ENCODE results near the gene SEPTIN2. TPM values are rescaled to one million over a fixed set of nuclear protein-coding genes. Genes with fewer than 3 reads are reported as not detected.

Gene SEPTIN2
- total and polyA plus RNA-seq, 10 of the 15 experiments (the other 5 are each of a cell fraction or from before 2014, with no cell fraction given), result 169 to 474 (median 269) TPM

DNA sequence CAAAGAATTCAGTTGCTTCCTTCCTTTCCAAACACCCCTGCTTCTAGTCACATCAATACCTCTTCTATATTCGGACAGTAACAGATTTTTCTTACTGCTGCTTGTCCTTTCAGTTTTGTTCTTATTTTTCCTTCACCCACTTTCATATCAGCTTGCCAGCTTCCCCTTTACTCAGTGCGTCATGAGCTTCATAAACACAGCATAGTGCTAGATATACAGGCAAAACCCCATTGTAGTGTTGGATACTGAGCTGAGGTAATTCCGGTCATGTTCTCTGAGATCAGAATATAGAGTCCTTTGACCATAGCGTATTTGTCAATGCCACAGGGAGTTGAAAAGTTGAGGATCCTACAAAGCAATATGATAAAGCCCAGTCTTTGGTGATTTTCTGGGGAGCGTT is 42.7 kb downstream of the SEPTIN2 start:
- H3K4me3 ChIP-seq, result peak overlapping the region; percentile 91
- H3K4me2 ChIP-seq (ENCODE audit: control insufficient read depth, insufficient read depth), result peak overlapping the region; percentile 88
- POLR2A ChIA-PET, result interaction anchor here (0.7 to 3.8 kb wide), 12 partner anchors 8 to 155 kb away, joined by 3 to 58 read pairs (median 6); partner anchors contain the start of genes HDLBP and SEPTIN2
- H4K20me1 ChIP-seq (ENCODE audit: control insufficient read depth, insufficient read depth), result no peaks in the 10 kb centered on the region
- peak; percentile 81 for FAIRE-seq
- H2AFZ ChIP-seq (ENCODE audit: control insufficient read depth, low read depth, low read length), result no peak overlapping the region
- ATAC-seq, result peak; percentile 73
- WGBS (ENCODE audit: insufficient coverage, insufficient replicate concordance, low lambda C conversion rate, missing lambda C conversion rate), result 1% methylated on average over 5 of the region's 5 CpGs
- peak overlapping the region; percentile 64 for H3K27ac ChIP-seq (ENCODE audit: control insufficient read depth, insufficient read depth)
- no peaks in the 10 kb centered on the region for H3K9me3 ChIP-seq (replicated peaks; ENCODE audit: control insufficient read depth, insufficient read depth, low read length)
- H3K79me2 ChIP-seq (ENCODE audit: control insufficient read depth, insufficient read depth, low read length), result peaks cover 62% of the 10 kb centered on the region
- H3K4me1 ChIP-seq (ENCODE audit: control insufficient read depth, insufficient read depth, low read length), result peaks cover 18% of the 10 kb centered on the region
- no TSS peak for BruUV-seq (replicated peaks)
- peak overlapping the region; percentile 80; the same call in 1 of the 2 replicates for H3K9ac ChIP-seq (ENCODE audit: control insufficient read depth, insufficient read depth, low read length)
- intact Hi-C loops (cut with micrococcal nuclease; ENCODE audit: unreplicated experiment), result loop anchor here (1.0 to 10.0 kb wide), 5 partner anchors 16 to 524 kb away; partner anchors contain the start of gene STK25
- RAD21 ChIA-PET (ENCODE audit: unreplicated experiment), result interaction anchor here (0.6 to 8.0 kb wide), 22 partner anchors 10 to 520 kb away, joined by 3 to 98 read pairs (median 4); partner anchors contain the start of genes DTYMK, HDLBP and SEPTIN2
- DNase-seq (ENCODE audit: low read depth, low spot score), result peak; percentile 85
- CTCF ChIA-PET, result interaction anchor here (0.9 to 4.8 kb wide), 15 partner anchors 8 to 520 kb away, joined by 3 to 88 read pairs (median 6); partner anchors contain the start of genes HDLBP and SEPTIN2
- H3K27me3 ChIP-seq (replicated peaks in 1 of 2; ENCODE audit: control insufficient read depth in 2 of 2, insufficient read depth in 2 of 2, low read length in 1 of 2), result no peaks in the 10 kb centered on the region
- peaks cover 0 to 5% of the 10 kb centered on the region in 2 experiments; a peak in 3 of 4 replicates for H3K36me3 ChIP-seq (ENCODE audit: control insufficient read depth in 2 of 2, insufficient read depth in 2 of 2, low read length in 1 of 2)
- SMC1A ChIA-PET (ENCODE audit: uncharacterized antibody, unreplicated experiment), result interaction anchor here (0.8 to 12.9 kb wide), 24 partner anchors 10 to 272 kb away, joined by 3 to 239 read pairs (median 3); partner anchors contain the start of gene PASK
- in situ Hi-C loops (cut with MboI), result no loop called here
- TF ChIP-seq ZBED1 (IDR thresholded peaks at IDR 0.05; ENCODE audit: borderline replicate concordance) (peak; percentile 65; the same call in 1 of the 2 replicates), CBFB (IDR thresholded peaks at IDR 0.05; ENCODE audit: low read depth) (no peak), SMC3 (IDR thresholded peaks at IDR 0.05; ENCODE audit: borderline replicate concordance, low read length) (peak; percentile 22; the same call in 1 of the 2 replicates), EP300 (IDR thresholded peaks at IDR 0.05; ENCODE audit: borderline replicate concordance in 1 of 2, control insufficient read depth in 1 of 2, low read depth in 2 of 2, low read length in 2 of 2) (peak in 1 of 2 experiments; percentile 74; a peak in 2 of 4 replicates), NR2F1 (conservative IDR thresholded peaks at IDR 0.05) (no peak), FOXK2 (IDR thresholded peaks at IDR 0.05) (peak; percentile 22), ASH2L (IDR thresholded peaks at IDR 0.05; ENCODE audit: borderline replicate concordance, low read depth) (no peak), SIN3A (IDR thresholded peaks at IDR 0.05; ENCODE audit: low read depth, low read length) (no peak; the same call in none of the 2 replicates), SMARCA5 (IDR thresholded peaks at IDR 0.05) (no peak), GABPA (IDR thresholded peaks at IDR 0.05; ENCODE audit: low read depth) (peak; percentile 55; the same call in 1 of the 2 replicates), ETV6 (conservative IDR thresholded peaks at IDR 0.05 in 1 of 2, IDR thresholded peaks at IDR 0.05 in 1 of 2; ENCODE audit: borderline replicate concordance in 1 of 2, low read depth in 1 of 2) (peak in 1 of 2 experiments; percentile 69; a peak in 1 of 4 replicates), IKZF2 (IDR thresholded peaks at IDR 0.05) (peak; percentile 78 to 79; a peak in 3 of 4 replicates), TARDBP (IDR thresholded peaks at IDR 0.05; ENCODE audit: borderline replicate concordance) (no peak), BHLHE40 (IDR thresholded peaks at IDR 0.05; ENCODE audit: borderline replicate concordance in 1 of 2, low read depth in 2 of 2, low read length in 1 of 2) (peak in 1 of 2 experiments; percentile 45; a peak in 1 of 4 replicates), POLR2AphosphoS5 (IDR thresholded peaks at IDR 0.05; ENCODE audit: low read length) (0 out of 2 replicates have a peak, but pooled peaks have one; percentile 44), IRF4 (IDR thresholded peaks at IDR 0.05; ENCODE audit: low read depth, low read length) (peak; percentile 55; the same call in 1 of the 2 replicates), SPI1 (IDR thresholded peaks at IDR 0.05; ENCODE audit: borderline replicate concordance, insufficient read depth, low read depth, low read length) (peak; percentile 59; the same call in 1 of the 2 replicates), CREM (IDR thresholded peaks at IDR 0.05; ENCODE audit: low read depth) (peak; percentile 87)
- TF ChIP-seq, protein P1, sequence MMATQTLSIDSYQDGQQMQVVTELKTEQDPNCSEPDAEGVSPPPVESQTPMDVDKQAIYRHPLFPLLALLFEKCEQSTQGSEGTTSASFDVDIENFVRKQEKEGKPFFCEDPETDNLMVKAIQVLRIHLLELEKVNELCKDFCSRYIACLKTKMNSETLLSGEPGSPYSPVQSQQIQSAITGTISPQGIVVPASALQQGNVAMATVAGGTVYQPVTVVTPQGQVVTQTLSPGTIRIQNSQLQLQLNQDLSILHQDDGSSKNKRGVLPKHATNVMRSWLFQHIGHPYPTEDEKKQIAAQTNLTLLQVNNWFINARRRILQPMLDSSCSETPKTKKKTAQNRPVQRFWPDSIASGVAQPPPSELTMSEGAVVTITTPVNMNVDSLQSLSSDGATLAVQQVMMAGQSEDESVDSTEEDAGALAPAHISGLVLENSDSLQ (IDR thresholded peaks at IDR 0.05), result peak; percentile 64
- TF ChIP-seq, protein P2, sequence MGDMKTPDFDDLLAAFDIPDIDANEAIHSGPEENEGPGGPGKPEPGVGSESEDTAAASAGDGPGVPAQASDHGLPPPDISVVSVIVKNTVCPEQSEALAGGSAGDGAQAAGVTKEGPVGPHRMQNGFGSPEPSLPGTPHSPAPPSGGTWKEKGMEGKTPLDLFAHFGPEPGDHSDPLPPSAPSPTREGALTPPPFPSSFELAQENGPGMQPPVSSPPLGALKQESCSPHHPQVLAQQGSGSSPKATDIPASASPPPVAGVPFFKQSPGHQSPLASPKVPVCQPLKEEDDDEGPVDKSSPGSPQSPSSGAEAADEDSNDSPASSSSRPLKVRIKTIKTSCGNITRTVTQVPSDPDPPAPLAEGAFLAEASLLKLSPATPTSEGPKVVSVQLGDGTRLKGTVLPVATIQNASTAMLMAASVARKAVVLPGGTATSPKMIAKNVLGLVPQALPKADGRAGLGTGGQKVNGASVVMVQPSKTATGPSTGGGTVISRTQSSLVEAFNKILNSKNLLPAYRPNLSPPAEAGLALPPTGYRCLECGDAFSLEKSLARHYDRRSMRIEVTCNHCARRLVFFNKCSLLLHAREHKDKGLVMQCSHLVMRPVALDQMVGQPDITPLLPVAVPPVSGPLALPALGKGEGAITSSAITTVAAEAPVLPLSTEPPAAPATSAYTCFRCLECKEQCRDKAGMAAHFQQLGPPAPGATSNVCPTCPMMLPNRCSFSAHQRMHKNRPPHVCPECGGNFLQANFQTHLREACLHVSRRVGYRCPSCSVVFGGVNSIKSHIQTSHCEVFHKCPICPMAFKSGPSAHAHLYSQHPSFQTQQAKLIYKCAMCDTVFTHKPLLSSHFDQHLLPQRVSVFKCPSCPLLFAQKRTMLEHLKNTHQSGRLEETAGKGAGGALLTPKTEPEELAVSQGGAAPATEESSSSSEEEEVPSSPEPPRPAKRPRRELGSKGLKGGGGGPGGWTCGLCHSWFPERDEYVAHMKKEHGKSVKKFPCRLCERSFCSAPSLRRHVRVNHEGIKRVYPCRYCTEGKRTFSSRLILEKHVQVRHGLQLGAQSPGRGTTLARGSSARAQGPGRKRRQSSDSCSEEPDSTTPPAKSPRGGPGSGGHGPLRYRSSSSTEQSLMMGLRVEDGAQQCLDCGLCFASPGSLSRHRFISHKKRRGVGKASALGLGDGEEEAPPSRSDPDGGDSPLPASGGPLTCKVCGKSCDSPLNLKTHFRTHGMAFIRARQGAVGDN (IDR thresholded peaks at IDR 0.05), result peak; percentile 91

Data from GM12878 (cell line).